NCI-H2196 treated with DMSO at 0.1 percent for 48 hours (cell line): ENCODE data around the gene NRXN2.
"Not testable (repeated sequence)": the region's sequence is repeated elsewhere in the genome, so short reads cannot be mapped to it uniquely, and the experiment has no call there.

Source experiments
- DNase-seq: peaks from one replicate; lab custom pipeline; 2025; ENCODE audit not compliant: unreplicated experiment; lab: John Stamatoyannopoulos, UW

NRXN2 gene

GRCh38 chr11:64608636-64609035 is 114.4 kb downstream of the NRXN2 start:
- DNase-seq = no peak

- DNase-seq = no peak
Observed at GRCh38 chr11:64608046-64608445, 115.0 kb downstream of the NRXN2 start.

- no peak for DNase-seq
Observed at GRCh38 chr11:64607381-64607985, 115.5 kb downstream of the NRXN2 start.

DNA sequence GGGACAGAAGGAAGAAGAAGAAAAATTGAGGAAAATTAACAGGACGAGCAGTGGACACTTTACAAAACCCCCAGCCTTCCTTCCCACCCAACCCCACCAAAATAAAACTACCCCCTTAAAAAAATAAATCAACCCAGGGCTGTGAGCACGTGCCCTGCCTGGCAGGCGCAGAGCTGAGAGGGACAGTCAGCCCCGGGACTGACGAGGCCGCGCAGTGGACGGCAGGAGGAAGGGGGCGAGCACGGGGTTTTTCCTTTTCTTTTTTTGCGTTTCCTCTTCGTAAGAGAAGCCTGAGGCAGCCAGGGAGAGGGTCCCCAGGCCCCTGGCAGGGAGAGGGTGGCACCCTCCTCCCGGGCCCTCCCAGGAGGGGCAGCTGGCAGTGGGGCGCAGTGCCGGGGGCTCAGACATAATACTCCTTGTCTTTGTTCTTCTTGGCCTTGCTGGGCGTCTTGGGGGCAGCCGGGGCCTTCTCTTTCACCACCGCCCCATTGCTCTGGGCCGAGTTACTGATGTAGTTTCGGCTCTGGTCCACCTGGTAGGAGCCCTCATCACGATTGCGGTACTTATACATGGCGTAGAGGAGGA is 116.1 kb downstream of the NRXN2 start:
- DNase-seq = no peak

GRCh38 chr11:64605656-64606585 is 117.1 kb downstream of the NRXN2 start:
- DNase-seq = no peak

- DNase-seq = no peak
Observed at GRCh38 chr11:64605244-64605560, 117.8 kb downstream of the NRXN2 start.

DNA sequence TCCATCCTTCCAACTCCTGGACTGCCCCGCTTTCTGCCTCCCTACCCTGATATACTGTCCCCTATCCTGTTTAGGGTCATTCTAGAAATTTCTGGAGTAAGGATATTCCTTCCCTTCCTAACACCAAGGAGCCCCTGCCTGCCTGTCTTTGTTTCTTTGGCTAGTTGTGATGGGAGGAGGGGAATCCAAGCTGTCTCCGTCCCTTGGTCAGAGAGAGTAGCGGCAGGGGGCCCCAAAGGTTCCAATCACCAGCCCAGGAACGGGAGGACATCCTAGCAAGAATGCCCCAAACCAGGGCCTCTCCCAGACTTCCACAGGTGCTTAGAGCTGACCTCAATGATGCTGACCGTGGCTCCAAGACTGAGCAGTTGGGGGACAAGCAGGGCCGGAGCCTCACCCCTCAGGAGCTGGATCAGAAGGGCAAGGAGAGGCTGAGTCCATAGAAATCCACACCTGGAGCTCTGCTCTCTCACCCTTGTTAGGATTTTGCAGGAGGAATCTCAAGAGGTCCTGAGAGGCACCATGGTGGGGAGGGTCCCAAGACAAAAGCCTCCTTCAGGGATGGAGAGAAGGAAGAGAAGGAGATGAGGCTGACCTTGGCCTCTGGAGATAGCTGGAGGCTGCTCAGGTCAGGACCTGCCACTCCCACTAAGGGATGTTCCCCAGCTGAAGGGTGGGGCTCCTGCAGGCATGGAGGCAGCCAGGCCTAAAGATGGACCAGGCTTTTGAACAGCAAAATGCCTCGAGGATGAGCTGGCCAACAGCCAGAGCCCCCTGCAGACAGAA is 118.3 kb downstream of the NRXN2 start:
- DNase-seq = no peak

- no peak for DNase-seq
Observed at GRCh38 chr11:64603411-64604110, 119.4 kb downstream of the NRXN2 start.

DNA sequence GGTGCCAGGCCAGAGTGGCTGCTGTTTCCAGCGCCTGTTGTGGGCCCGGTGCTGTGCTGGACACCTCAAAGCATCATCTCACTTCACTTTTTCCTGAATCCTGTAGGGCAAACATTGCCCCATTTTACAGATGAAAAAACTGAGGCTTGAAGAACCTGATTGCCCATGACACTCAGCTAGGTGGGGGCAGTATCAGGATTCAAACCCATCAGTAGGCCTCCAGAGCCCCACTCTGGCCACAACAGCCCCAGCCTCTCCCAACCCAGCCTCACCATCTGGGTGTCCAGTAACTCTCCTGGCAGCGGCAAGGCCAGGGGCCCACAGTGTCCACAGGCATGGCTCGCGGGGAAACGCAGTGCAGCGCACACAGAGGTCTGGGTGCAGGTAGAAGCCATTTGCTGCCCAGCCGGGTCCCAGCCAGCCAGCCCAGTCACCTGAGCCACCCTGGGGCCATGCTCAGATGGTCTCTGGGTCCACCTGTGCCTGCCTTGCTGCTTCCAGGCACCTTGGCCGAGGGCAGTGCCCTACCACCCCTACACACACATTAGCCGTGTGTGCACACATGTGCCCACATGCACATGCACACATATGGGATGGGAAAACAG is 120.4 kb downstream of the NRXN2 start:
- DNase-seq = no peak

DNA sequence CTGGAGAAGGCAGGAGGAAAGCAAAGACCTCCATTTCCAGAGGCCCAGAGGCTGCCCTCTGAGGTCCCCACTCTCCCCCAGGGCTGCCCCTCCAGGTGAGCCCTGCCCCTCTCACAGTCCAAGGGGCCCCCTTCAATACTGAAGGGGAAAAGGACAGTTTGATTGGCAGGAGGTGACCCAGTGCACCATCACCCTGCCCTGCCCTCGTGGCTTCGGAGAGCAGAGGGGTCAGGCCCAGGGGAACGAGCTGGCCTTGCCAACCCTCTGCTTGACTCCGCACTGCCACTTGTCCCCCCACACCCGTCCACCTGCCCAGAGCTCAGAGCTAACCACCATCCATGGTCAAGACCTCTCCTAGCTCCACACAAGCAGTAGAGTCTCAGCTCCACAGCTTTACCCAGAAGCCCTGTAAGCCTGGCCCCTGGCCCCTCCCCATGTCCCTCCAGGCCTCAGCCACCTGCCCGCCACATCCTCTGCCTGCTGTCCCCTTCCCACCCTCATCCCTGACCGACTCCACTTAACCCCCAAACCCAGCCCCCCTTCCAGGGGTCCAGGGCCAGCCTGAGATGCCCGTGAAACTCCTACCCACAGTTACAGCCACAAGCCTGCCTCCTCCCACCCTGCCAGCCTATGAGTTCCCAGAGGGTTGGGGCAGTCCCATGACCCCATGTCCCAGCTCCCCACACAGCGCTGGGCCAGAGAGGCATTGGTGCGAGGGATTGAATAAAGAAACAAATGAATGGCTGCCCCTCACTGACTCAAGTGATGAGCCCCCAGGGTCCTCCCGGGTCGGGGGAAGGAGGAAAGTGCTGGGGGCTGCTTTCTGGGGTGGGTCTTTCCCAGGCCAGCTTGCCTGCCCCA is 121.2 kb downstream of the NRXN2 start:
- DNase-seq = no peak

GRCh38 chr11:64600281-64600992 is 122.6 kb downstream of the NRXN2 start:
- no peak for DNase-seq

- no peak for DNase-seq
Observed at GRCh38 chr11:64599698-64600211, 123.2 kb downstream of the NRXN2 start.

DNA sequence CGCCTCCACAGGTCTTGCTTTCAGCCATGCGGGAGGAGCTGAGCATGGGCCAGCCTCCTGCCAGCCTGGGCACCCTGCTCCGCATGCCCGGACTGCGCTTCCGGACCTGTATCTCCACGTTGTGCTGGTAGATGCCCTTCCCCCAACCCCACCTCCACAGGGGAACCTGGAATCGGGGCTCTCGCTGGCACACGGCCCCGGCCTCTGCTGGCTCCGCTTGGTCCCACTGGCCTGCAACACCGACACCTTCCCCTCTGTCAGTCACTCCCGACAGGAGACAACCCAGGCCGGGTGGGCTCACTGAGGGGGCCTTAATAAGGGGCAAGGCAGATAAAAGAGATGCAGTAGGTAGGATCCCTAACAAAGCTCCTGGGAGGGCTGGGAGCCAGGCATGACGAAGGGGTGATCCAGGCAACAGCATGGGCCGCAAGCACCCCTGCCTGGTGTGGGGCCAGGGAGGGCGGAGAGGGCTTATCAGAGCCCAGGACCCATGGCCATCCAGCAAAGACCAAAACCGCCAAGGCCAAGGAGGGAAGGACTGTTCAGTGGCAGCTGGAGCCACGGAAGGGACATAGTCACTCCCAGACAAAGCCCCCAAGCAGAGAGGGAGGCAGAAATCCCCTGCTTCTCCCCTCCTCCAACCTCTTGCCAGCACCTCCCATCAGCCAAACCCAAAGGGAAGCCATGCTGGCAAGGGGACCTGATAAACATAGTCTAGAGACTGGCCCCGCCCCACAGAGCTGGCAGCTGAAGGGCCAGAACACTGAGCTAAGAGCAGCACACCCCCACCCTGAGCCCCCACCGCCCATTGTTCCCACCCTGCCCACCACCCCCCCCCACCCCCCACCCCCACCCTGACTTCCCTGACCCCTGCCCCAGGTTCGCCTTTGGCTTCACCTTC is 124.0 kb downstream of the NRXN2 start:
- no peak for DNase-seq

DNA sequence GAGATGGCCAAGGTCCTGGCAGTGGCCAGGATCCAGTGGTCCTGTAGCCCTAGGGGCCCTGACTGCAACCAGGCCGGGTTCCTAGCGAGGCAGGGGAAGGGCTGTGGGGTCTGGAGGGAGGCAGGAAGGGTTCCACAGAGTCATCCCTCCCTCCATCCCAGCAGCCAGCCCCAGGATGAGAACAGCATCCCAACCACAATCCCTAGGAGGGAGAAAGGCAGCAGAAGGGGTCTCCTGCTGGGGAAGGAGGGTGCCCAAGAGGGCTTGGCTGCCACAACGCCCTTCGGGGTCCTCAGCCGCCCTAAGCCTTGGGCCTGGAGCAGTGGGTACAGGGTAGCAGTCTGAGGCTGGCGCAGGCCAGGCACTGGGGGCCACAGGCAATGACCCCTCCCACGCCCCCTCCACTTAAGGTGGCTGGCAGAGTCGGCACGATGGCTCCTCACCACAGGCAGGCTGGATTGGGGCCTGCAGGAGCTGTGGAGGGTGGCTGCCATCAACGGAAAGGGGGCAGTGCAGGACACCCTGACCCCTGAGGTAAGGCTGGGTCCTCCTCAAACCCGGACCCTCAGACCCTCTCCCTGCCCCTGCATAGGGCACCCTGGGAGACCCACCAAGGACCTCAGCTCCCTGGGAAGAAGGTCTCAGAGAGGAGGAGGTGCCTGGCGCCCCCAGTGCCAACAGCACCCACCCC is 124.7 kb downstream of the NRXN2 start:
- DNase-seq = no peak

DNA sequence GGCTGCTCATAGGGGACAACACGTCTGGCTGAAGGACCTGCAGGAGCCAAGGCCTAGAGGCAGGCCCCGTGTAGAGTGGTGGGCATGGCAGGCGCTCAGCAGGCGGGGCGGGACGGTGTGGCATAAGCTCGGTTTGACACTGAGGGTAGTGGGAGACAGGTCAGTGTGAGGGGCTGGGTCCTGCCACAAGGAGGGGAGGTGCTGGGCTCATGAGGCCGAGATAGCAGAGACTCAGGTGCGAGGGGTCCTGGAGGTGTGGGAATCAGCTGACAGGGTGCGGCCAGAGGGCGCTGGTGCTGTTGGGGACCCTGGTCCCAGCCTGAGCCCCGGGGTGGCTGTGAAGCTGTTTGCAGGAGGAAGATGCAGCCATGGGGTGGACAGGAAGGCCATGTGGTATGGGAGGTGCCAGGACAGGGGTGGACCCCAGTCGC is 125.3 kb downstream of the NRXN2 start:
- no peak for DNase-seq

DNA sequence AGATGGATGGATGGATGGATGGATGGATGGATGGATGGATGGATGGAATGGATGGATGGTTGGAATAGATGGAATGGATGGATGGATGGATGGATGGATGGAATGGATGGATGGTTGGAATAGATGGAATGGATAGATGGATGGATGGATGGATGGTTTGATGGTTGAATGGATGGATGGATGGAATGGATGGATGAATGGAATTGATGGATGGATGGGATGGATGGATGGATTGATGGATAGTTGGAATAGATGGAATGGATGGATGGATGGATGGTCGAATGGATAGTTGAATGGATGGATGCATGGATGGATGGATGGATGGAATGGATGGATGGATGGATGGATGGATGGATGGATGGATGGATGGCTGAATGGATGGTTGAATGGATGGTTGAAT is 127.1 kb downstream of the NRXN2 start:
- DNase-seq = not testable (repeated sequence)
